Gastrocnemius medialis (tissue), 4 donors: ENCODE results near the gene C1orf35. TPM values are rescaled to one million over a fixed set of nuclear protein-coding genes. Genes with fewer than 3 reads are reported as not detected.

ENCODE experiments used
- ATAC-seq, 2 donors: fragments of 150-250 bp; one replicate each; pipeline ENCODE4 v1.9.1; 2016
- DNase-seq, 2 donors: peaks; one replicate each; pipeline ENCODE4 v3.0.0-alpha.2; 2019
- H3K27ac ChIP-seq, 4 donors: fragments of 200-600 bp; sonication (generic); 1 replicate in 1 of 4; 2 replicates in 3 of 4; pipeline ENCODE4 v1.5.1; 2016 to 2018; ENCODE audit warnings: mild to moderate bottlenecking in 2 of 4, moderate library complexity in 1 of 4
- H3K27me3 ChIP-seq, 3 donors: fragments of 200-600 bp; sonication (generic) in 2 of 3; 1 replicate in 1 of 3; 2 replicates in 2 of 3; pipeline versions ENCODE4 v1.5.1 to v1.6.0; 2016 to 2019; ENCODE audit warnings: mild to moderate bottlenecking in 1 of 3, moderate library complexity in 1 of 3
- H3K36me3 ChIP-seq, 2 donors: fragments of 200-600 bp; sonication (generic) in 1 of 2; one replicate each; pipeline ENCODE4 v1.5.1; 2017 to 2018
- H3K4me1 ChIP-seq, 2 donors: fragments of 200-600 bp; sonication (generic) in 1 of 2; one replicate each; pipeline ENCODE4 v1.5.1; 2016 to 2017; ENCODE audit warnings: mild to moderate bottlenecking in 2 of 2
- H3K4me3 ChIP-seq, 4 donors: fragments of 200-600 bp; sonication (generic) in 3 of 4; 1 replicate in 1 of 4; 2 replicates in 3 of 4; pipeline ENCODE4 v1.5.1; 2016 to 2019; ENCODE audit warnings: mild to moderate bottlenecking in 2 of 4
- H3K9me3 ChIP-seq, 3 donors: fragments of 200-600 bp; sonication (generic) in 2 of 3; 1 replicate in 1 of 3; 2 replicates in 2 of 3; pipeline ENCODE4 v1.5.1; 2016 to 2019
- CTCF ChIP-seq, 5 experiments: fragments of 450-650 bp in 3 of 5; fragments of 200-600 bp in 2 of 5; sonication (generic) in 2 of 5; IDR thresholded peaks in 4 of 5; conservative IDR thresholded peaks in 1 of 5; 1 replicate in 4 of 5; 2 replicates in 1 of 5; pipeline ENCODE4 v1.5.1; 2016 to 2019; ENCODE audit warnings: antibody characterized with exemption in 5 of 5, mild to moderate bottlenecking in 3 of 5, moderate library complexity in 3 of 5
- POLR2A ChIP-seq, 2 donors: fragments of 450-650 bp; IDR thresholded peaks; one replicate each; pipeline ENCODE4 v1.6.1; 2017; ENCODE audit warnings: antibody characterized with exemption in 2 of 2, mild to moderate bottlenecking in 2 of 2, moderate library complexity in 2 of 2
- in situ Hi-C, 4 donors: fragments of 200-750 bp; cut with MboI; loops; one replicate each; pipeline versions ENCODE4 v1.15.0 to v1.8.0; 2017; ENCODE audit warnings: low sequenced_read_pairs in 4 of 4
- intact Hi-C: fragments of 100-400 bp; cut with DNase I; formaldehyde crosslinking; loops from one replicate; pipeline ENCODE4 v1.15.1; 2023; ENCODE audit warnings: low total_unique reads
- total RNA-seq, 4 donors: library from RNA; depleted of rRNA; stranded (reverse); fragments of >200 nt; gene quantifications; one replicate each; pipeline versions ENCODE4 v1.1.0 to v1.2.3, GENCODE V29; 2016

The C1orf35 gene
- total RNA-seq, 4 donors from 2014 or later, result 5.9 to 11.0 (median 7.8) TPM

GRCh38 chr1:228079601-228080263 is 23.4 kb downstream of the C1orf35 start:
- Histone ChIP-seq H3K9me3 (no peaks in the 10 kb centered on the region), H3K4me3 (no peak overlapping the region), H3K27me3 (peaks cover 0 to 4% (median 0%) of the 10 kb centered on the region in 3 donors), H3K4me1 (peaks cover 15 to 21% of the 10 kb centered on the region in 2 donors), H3K36me3 (no peaks in the 10 kb centered on the region), H3K27ac (no peak overlapping the region)
- ATAC-seq, result no peak
- in situ Hi-C loops, result loop anchor here in 1 of 4 donors (25.0 kb wide), 1 partner anchor 317 kb away; no protein-coding TSS in a partner anchor
- DNase-seq, result peak in 1 of 2 donors; percentile 9
- no peak for TF ChIP-seq POLR2A (IDR thresholded peaks at IDR 0.05)
- TF ChIP-seq CTCF (IDR thresholded peaks at IDR 0.05 in 4 of 5, conservative IDR thresholded peaks at IDR 0.05 in 1 of 5), result no peak
- intact Hi-C loops, result loop anchor here (10.0 kb wide), 5 partner anchors 75 to 1545 kb away; partner anchors contain the start of genes COQ8A, TAF5L, URB2 and WNT3A

DNA sequence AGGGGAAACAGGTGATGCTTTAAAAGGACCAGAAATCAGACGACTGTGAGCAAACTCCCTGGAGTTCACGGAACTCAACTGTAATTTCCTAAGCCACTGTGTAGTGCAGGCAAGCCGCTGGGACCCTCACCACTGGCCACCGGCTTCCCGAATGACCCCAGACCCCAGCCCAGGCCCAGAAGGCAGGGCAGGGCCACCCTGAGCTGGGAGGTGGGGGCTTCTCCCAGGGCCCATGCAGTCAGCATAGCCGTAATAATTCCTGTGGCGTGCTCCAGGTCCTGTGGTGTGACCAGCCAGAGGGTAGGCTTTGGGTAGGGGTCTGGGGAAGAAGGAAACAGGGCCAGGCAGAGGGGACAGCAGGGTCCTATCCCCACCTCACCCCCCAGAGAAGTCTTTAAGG is 24.1 kb downstream of the C1orf35 start:
- TF ChIP-seq CTCF (IDR thresholded peaks at IDR 0.05 in 4 of 5, conservative IDR thresholded peaks at IDR 0.05 in 1 of 5), result no peak
- no peak for TF ChIP-seq POLR2A (IDR thresholded peaks at IDR 0.05)
- no peaks in the 10 kb centered on the region for H3K36me3 ChIP-seq
- no peak overlapping the region for H3K4me3 ChIP-seq
- no peak for ATAC-seq
- no peaks in the 10 kb centered on the region for H3K9me3 ChIP-seq
- in situ Hi-C loops (loop anchor here in 1 of 4 donors (25.0 kb wide), 1 partner anchor 317 kb away; no protein-coding TSS in a partner anchor), intact Hi-C loops (loop anchor here (10.0 kb wide), 1 partner anchor 74 kb away; the partner anchor contains the start of gene WNT3A)
- DNase-seq, result peak in 1 of 2 donors; percentile 5
- H3K27me3 ChIP-seq, result peaks cover 0 to 12% (median 3%) of the 10 kb centered on the region in 3 donors
- H3K4me1 ChIP-seq, result peaks cover 8 to 14% of the 10 kb centered on the region in 2 donors
- no peak overlapping the region for H3K27ac ChIP-seq

- no peak overlapping the region for H3K4me3 ChIP-seq
- intact Hi-C loops (loop anchor here (10.0 kb wide), 1 partner anchor 73 kb away; the partner anchor contains the start of gene WNT3A), in situ Hi-C loops (loop anchor here in 1 of 4 donors (25.0 kb wide), 1 partner anchor 315 kb away; no protein-coding TSS in a partner anchor)
- peaks cover 0 to 20% (median 3%) of the 10 kb centered on the region in 3 donors for H3K27me3 ChIP-seq
- peaks cover 7 to 10% of the 10 kb centered on the region in 2 donors for H3K4me1 ChIP-seq
- TF ChIP-seq POLR2A (IDR thresholded peaks at IDR 0.05) (no peak), CTCF (IDR thresholded peaks at IDR 0.05 in 4 of 5, conservative IDR thresholded peaks at IDR 0.05 in 1 of 5) (no peak)
- H3K9me3 ChIP-seq, result no peaks in the 10 kb centered on the region
- ATAC-seq, result no peak
- H3K36me3 ChIP-seq, result no peaks in the 10 kb centered on the region
- DNase-seq, result peak in 1 of 2 donors; percentile 9
- no peak overlapping the region for H3K27ac ChIP-seq
These were observed 25.4 kb downstream of the C1orf35 start for GRCh38 chr1:228077565-228078330.

- Histone ChIP-seq H3K4me1 (peaks cover 7 to 10% of the 10 kb centered on the region in 2 donors), H3K9me3 (no peaks in the 10 kb centered on the region), H3K27ac (no peak overlapping the region), H3K4me3 (no peak overlapping the region), H3K27me3 (peaks cover 0 to 20% (median 3%) of the 10 kb centered on the region in 3 donors), H3K36me3 (no peaks in the 10 kb centered on the region)
- intact Hi-C loops (loop anchor here (10.0 kb wide), 1 partner anchor 72 kb away; the partner anchor contains the start of gene WNT3A), in situ Hi-C loops (loop anchor here in 1 of 4 donors (25.0 kb wide), 1 partner anchor 315 kb away; no protein-coding TSS in a partner anchor)
- TF ChIP-seq POLR2A (IDR thresholded peaks at IDR 0.05) (no peak), CTCF (IDR thresholded peaks at IDR 0.05 in 4 of 5, conservative IDR thresholded peaks at IDR 0.05 in 1 of 5) (no peak)
- ATAC-seq, result no peak
- peak in 1 of 2 donors; percentile 14 for DNase-seq
These were observed 26.2 kb downstream of the C1orf35 start for GRCh38 chr1:228076796-228077430.
